HG02588 (cell line): Measurements from ENCODE around the gene NDUFV1.
"Not testable (repeated sequence)": the region's sequence is repeated elsewhere in the genome, so short reads cannot be mapped to it uniquely, and the experiment has no call there.

Experiments
- ATAC-seq: cut with Tn5 transposase; IDR thresholded peaks from one replicate; pipeline ENCODE4 v1.9.1; 2021; ENCODE audit warnings: mild to moderate bottlenecking, moderate library complexity; ENCODE audit not compliant: unreplicated experiment

The NDUFV1 gene

GRCh38 chr11:67606492-67607295 lies at the start of gene NDUFV1:
TSS of gene NDUFV1 (plus strand) at chr11:67606936. CDS start at chr11:67607005, 69 bp downstream.
- ATAC-seq, result peak; percentile 89

- peak; percentile 52 for ATAC-seq
These were observed 48.5 kb upstream of the NDUFV1 start for GRCh38 chr11:67558084-67558772.

- ATAC-seq, result no peak
These were observed 44.6 kb upstream of the NDUFV1 start for GRCh38 chr11:67561971-67562619.

GRCh38 chr11:67562963-67563704 lies 43.6 kb upstream of the NDUFV1 start:
- no peak for ATAC-seq

- not testable (repeated sequence) for ATAC-seq
These were observed 43.0 kb upstream of the NDUFV1 start for GRCh38 chr11:67563705-67564114.

- no peak for ATAC-seq
These were observed 42.5 kb upstream of the NDUFV1 start for GRCh38 chr11:67564230-67564629.

- ATAC-seq, result no peak
These were observed 35.3 kb upstream of the NDUFV1 start for GRCh38 chr11:67571443-67571842.

- ATAC-seq, result no peak
These were observed 34.4 kb upstream of the NDUFV1 start for GRCh38 chr11:67572305-67572704.

- no peak for ATAC-seq
These were observed 33.9 kb upstream of the NDUFV1 start for GRCh38 chr11:67572747-67573419.

- no peak for ATAC-seq
These were observed 31.8 kb upstream of the NDUFV1 start for GRCh38 chr11:67574938-67575337.

- ATAC-seq, result no peak
These were observed 29.8 kb upstream of the NDUFV1 start for GRCh38 chr11:67576735-67577475.

- no peak for ATAC-seq
These were observed 28.8 kb upstream of the NDUFV1 start for GRCh38 chr11:67577951-67578350.

- ATAC-seq, result no peak
These were observed 25.3 kb upstream of the NDUFV1 start for GRCh38 chr11:67581469-67581868.

- no peak for ATAC-seq
These were observed 24.7 kb upstream of the NDUFV1 start for GRCh38 chr11:67582011-67582410.

GRCh38 chr11:67583247-67584204 lies 23.2 kb upstream of the NDUFV1 start, which contains the start of gene GSTP1:
TSS of gene GSTP1 (plus strand) at chr11:67583812. CDS start at chr11:67583844, 32 bp downstream.
- peak; percentile 57 for ATAC-seq

- ATAC-seq, result no peak
These were observed 22.4 kb upstream of the NDUFV1 start for GRCh38 chr11:67584205-67584880.

- no peak for ATAC-seq
These were observed 21.6 kb upstream of the NDUFV1 start for GRCh38 chr11:67584881-67585873.
